ENCODE data around the gene RER1.

Gene RER1

DNA sequence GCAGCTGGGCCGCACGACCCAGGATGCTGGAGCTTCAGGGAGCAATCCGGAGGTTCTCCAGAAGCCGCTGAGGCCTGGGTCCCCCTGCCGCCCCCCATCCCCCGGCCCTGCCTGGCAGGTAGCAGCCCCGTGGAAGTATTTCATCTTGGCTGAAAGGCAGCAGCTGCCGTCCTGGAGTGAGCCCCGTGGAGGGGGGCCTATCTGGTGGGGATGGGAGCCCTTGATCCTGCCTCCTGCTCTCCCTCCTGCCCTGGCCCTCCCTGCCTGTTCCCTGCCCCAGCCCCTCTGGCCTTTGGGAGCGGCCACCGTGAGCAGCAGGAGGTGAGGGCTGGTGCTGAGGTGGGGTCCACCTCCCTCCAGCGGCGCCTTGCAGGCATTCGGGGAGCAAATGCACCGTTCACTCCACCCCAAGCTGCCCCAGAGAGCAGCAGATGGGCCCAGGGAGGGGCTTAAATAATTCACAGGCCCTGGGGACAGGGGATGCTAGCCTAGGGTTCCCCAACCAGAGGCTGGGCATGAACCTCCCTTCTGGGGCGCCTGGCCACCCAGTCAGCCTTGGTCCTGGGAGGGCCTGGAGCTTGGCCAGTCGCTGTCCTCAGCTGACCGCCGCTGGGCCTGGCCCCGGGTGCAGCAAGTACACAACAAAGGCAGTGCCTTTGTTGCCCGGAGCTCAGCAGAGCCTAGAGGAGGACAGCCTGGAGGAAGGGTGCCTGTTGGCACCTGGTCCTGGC lies 60.7 kb downstream of the RER1 start:
- H3K4me3 ChIP-seq: no peak overlapping the region
- H3K27ac ChIP-seq: no peak overlapping the region

DNA sequence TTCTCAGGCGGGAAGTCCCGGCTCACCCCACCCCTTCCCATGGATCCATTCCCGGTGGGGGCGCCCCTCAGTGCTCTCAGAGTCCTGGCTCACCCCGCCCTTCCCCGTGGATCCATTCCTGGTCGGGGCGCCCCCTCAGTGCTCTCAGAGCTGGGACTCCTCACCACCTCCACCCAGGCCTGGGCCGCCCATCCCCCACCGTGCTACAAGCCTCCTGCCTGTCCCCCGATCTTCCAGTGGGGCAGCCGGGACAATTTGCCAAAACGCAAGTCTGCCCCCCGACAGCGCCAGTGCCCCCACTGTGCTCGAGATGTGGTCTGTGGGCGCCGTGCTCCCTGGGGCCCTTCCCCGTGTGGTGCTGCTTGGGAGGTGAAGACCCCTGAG lies 61.3 kb downstream of the RER1 start:
- no peak overlapping the region for H3K27ac ChIP-seq
- no peak overlapping the region for H3K4me3 ChIP-seq

DNA sequence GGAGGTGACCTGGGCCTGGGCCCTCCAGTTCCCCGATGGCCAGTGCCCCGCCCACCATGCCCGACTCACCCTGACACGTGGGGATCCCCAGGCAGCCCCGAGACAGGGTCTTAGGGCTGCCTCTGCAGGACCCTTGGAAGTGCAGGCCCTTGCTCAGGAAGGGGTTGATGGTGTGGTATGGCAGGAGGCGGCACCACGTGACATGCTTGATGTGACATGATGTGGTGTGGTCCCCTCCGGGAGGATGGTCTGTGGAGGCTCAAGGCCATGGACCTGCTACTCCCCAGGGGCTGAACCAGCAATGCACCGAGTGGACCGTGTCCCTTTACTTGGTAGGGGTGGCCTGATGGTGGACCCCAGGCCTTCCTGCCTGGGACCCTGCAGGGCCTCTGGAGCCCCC lies 62.6 kb downstream of the RER1 start:
- Histone ChIP-seq H3K4me3 (no peak overlapping the region), H3K27ac (no peak overlapping the region)

Measured in skin epidermis (tissue), 12 donors.